Osteocyte (in vitro differentiated cells): Measurements from ENCODE around the gene PTGER3. TPM values are rescaled to one million over a fixed set of nuclear protein-coding genes. Genes with fewer than 3 reads are reported as not detected.

ENCODE experiments used
- DNase-seq: peaks from one replicate; pipeline ENCODE4 v3.0.0; 2021; ENCODE audit warnings: mixed read lengths; ENCODE audit not compliant: unreplicated experiment; ENCODE audit errors: extremely low spot score
- H3K27ac Mint-ChIP-seq: one replicate; pipeline ENCODE4 v1.8.0; 2021; ENCODE audit warnings: mild to moderate bottlenecking, mixed read lengths; ENCODE audit not compliant: unreplicated experiment
- H3K27me3 Mint-ChIP-seq: one replicate; pipeline ENCODE4 v1.8.0; 2021; ENCODE audit warnings: mixed read lengths; ENCODE audit not compliant: unreplicated experiment
- H3K36me3 Mint-ChIP-seq: one replicate; pipeline ENCODE4 v1.8.0; 2021; ENCODE audit warnings: mixed read lengths; ENCODE audit not compliant: unreplicated experiment
- H3K4me1 Mint-ChIP-seq: one replicate; pipeline ENCODE4 v1.8.0; 2021; ENCODE audit warnings: mixed read lengths; ENCODE audit not compliant: unreplicated experiment
- H3K4me3 Mint-ChIP-seq: one replicate; pipeline ENCODE4 v1.8.0; 2021; ENCODE audit warnings: mild to moderate bottlenecking, moderate library complexity, mixed read lengths; ENCODE audit not compliant: unreplicated experiment
- H3K9me3 Mint-ChIP-seq: one replicate; pipeline ENCODE4 v1.8.0; 2021; ENCODE audit warnings: mixed read lengths; ENCODE audit not compliant: unreplicated experiment
- total RNA-seq: library from RNA; stranded (reverse); gene quantifications from 2 replicates; pipeline ENCODE4 v1.2.1, GENCODE V29; 2021
- TF ChIP-seq, protein P1 (sequence below): fragments of 200-600 bp; sonication (generic); IDR thresholded peaks from 2 replicates; pipeline ENCODE4 v1.5.0; 2021; ENCODE audit warnings: antibody characterized with exemption, mild to moderate bottlenecking, moderate library complexity

The PTGER3 gene
- total RNA-seq, 1 donor from 2014 or later: not detected

DNA sequence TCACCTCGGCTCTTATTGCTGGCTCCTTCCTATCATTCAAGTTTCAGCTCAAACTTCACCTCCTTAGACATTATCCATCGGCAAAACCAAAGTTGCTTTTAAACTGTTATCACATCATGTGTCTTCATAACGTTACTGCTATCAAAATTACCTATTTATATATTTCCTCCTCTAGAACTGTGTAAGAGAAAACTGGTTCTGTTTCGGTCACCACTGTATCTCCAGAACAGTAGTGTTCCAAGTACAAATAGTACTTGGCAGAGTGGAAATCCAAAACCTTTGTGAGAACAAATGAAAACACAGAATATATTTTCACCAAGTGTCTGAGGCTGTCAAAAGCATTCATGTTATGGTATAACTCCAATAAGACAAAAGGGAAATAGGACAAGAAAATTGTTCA, 24.1 kb upstream of the PTGER3 start:
- TF ChIP-seq, protein P1, sequence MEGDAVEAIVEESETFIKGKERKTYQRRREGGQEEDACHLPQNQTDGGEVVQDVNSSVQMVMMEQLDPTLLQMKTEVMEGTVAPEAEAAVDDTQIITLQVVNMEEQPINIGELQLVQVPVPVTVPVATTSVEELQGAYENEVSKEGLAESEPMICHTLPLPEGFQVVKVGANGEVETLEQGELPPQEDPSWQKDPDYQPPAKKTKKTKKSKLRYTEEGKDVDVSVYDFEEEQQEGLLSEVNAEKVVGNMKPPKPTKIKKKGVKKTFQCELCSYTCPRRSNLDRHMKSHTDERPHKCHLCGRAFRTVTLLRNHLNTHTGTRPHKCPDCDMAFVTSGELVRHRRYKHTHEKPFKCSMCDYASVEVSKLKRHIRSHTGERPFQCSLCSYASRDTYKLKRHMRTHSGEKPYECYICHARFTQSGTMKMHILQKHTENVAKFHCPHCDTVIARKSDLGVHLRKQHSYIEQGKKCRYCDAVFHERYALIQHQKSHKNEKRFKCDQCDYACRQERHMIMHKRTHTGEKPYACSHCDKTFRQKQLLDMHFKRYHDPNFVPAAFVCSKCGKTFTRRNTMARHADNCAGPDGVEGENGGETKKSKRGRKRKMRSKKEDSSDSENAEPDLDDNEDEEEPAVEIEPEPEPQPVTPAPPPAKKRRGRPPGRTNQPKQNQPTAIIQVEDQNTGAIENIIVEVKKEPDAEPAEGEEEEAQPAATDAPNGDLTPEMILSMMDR: no peak

DNA sequence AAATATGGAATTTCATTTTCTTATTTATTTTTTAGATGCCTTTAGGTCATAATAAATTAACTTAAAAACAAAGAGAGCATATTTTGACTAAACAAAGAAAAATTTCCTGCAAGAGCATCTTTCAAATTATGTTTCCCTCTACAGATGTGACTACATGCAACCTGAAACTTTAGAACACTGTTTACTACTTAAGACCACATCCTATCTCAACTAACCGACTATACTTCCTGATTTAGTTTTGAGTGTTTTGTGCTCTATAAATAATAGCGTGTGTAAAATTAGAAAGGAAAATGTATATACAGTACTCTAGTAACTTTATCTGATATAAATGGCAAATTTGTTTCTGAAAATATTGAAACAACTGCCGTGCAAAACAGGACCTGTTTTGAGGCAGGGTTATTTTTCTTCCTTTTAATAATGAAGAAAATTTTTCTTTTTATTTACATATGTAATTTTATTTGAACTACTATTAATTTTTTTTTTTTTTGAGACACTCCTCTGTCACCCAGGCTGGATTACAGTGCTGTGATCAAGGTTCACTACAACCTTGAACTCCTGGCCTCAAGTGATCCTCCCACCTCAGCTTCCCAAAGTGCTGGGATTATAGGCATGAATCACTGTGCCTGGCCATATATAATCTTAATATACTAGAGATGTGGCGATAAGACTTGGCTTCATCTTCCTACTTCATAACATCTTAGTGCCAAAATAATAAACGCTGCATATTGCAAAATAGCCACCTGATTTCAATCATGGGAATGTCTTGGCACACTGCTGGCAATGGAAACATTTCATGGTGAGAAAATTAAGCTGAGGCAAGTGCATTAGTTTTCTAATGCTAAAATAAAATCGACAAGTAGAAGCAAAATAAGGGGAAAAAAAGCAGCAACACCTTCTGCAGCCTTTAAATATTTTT, 21.0 kb upstream of the PTGER3 start:
- H3K27ac Mint-ChIP-seq: no peak overlapping the region
- DNase-seq: no peak

More for the DNA sequence above, 24.1 kb upstream of the PTGER3 start:
- no peak for DNase-seq
- H3K4me3 Mint-ChIP-seq: no peak overlapping the region
- H3K9me3 Mint-ChIP-seq: no peaks in the 10 kb centered on the region
- no peak overlapping the region for H3K27ac Mint-ChIP-seq
- peaks cover 3% of the 10 kb centered on the region for H3K4me1 Mint-ChIP-seq
- peaks cover 61% of the 10 kb centered on the region for H3K36me3 Mint-ChIP-seq
- H3K27me3 Mint-ChIP-seq: no peaks in the 10 kb centered on the region

DNA sequence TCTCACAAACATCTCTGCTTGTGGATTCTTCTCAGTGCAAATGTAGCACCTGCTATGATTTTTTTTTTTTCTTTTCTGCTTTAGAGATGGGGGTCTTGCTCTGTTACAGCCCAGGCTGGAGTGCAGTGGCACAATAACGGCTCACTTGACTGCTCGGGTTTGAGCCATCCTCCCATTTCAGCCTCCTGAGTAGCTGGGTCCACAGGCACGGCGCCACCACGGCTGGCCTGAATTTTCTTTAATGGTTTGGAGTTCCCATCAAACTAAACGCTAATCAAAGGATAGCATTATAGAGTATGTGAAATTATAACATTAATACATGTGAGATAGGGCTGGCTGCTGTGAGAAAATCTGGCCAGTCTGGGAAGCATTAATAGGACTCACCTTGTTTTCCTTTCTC, 7.2 kb upstream of the PTGER3 start:
- Mint-ChIP-seq H3K9me3 (no peaks in the 10 kb centered on the region), H3K4me1 (no peaks in the 10 kb centered on the region), H3K4me3 (no peak overlapping the region), H3K36me3 (peaks cover 24% of the 10 kb centered on the region), H3K27me3 (peaks cover 8% of the 10 kb centered on the region), H3K27ac (no peak overlapping the region)
- DNase-seq: no peak
- TF ChIP-seq, protein P1: no peak

More for the DNA sequence above, 21.0 kb upstream of the PTGER3 start:
- peaks cover 64% of the 10 kb centered on the region for H3K36me3 Mint-ChIP-seq
- TF ChIP-seq, protein P1: no peak
- H3K9me3 Mint-ChIP-seq: no peaks in the 10 kb centered on the region
- H3K4me1 Mint-ChIP-seq: no peaks in the 10 kb centered on the region
- H3K27me3 Mint-ChIP-seq: no peaks in the 10 kb centered on the region
- no peak overlapping the region for H3K4me3 Mint-ChIP-seq

DNA sequence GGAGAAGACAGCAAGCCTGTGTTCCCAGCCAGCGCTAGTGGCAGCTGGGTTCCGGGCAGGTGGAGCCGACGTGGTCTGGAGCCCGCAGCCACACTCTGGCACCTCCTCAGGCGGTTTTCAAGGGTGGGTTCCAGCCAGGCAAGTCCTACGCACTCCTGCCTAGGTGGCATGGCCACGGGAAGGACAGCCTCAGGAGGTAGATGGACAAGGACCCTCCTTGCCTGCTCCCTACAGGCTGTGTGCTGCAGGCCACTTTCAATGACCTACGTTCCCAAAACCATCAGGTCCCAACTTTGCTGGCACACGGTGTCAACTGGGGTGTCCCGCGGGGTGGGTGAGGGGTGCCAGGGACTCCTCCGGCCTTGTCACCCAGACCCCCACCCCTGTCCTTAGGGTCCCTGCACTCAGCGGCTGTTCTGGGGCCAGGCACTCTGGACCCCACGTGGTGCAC, 6.7 kb upstream of the PTGER3 start:
- Mint-ChIP-seq H3K27ac (no peak overlapping the region), H3K27me3 (peaks cover 9% of the 10 kb centered on the region), H3K9me3 (no peaks in the 10 kb centered on the region), H3K4me1 (no peaks in the 10 kb centered on the region), H3K4me3 (no peak overlapping the region), H3K36me3 (peaks cover 22% of the 10 kb centered on the region)
- TF ChIP-seq, protein P1: no peak
- DNase-seq: no peak

DNA sequence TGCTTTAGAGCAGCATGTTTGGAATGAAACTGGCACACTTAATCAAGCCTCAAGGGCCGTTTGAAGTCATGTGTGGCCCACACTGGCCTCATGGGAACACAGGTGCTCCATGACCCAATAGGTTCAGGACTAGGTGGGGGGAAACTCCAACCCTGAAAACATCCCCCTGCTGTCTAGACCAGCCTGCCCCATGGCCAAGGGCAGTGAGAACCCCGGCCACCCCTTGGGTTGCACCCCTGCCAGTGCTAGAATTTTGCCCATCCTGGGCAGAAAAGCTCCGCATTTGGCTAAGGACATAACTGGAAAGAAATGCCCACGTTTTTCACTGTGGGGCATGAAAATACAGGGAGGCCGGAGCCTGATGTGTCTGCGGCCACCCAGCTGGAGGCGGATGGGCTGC, 6.1 kb upstream of the PTGER3 start:
- Mint-ChIP-seq H3K4me3 (no peak overlapping the region), H3K36me3 (peaks cover 17% of the 10 kb centered on the region), H3K27ac (no peak overlapping the region), H3K9me3 (no peaks in the 10 kb centered on the region), H3K4me1 (no peaks in the 10 kb centered on the region), H3K27me3 (peaks cover 14% of the 10 kb centered on the region)
- TF ChIP-seq, protein P1: no peak
- no peak for DNase-seq
